Liver (tissue), 9 donors: Measurements from ENCODE around the gene GGT6. TPM values are rescaled to one million over a fixed set of nuclear protein-coding genes. Genes with fewer than 3 reads are reported as not detected.
A peak's percentile ranks its signal among the peaks of the same experiment; 100 is the strongest.

ENCODE experiments used
- DNase-seq: peaks from one replicate; pipeline ENCODE4 v3.0.0-alpha.2; 2017; ENCODE audit warnings: low spot score
- H3K27ac ChIP-seq, 2 donors: one replicate each; pipeline ENCODE4 v1.7.0; 2013; ENCODE audit warnings: inconsistent platforms in 2 of 2, low read length in 2 of 2, control low read depth in 1 of 2, low read depth in 1 of 2, mild to moderate bottlenecking in 1 of 2
- H3K27me3 ChIP-seq, 4 donors: one replicate each; pipeline versions ENCODE4 v1.6.1 to v1.7.0; 2013; ENCODE audit warnings: low read length in 3 of 4, inconsistent platforms in 1 of 4, mild to moderate bottlenecking in 1 of 4, moderate library complexity in 1 of 4; ENCODE audit not compliant: control insufficient read depth in 4 of 4, insufficient read depth in 4 of 4
- H3K36me3 ChIP-seq, 4 donors: one replicate each; pipeline versions ENCODE4 v1.6.1 to v1.7.0; 2013; ENCODE audit warnings: low read length in 3 of 4, mild to moderate bottlenecking in 3 of 4, low read depth in 1 of 4, moderate library complexity in 1 of 4; ENCODE audit not compliant: control insufficient read depth in 4 of 4, insufficient read depth in 3 of 4
- H3K4me1 ChIP-seq, 4 donors: one replicate each; pipeline versions ENCODE4 v1.6.1 to v1.7.0; 2013; ENCODE audit warnings: low read length in 3 of 4, mild to moderate bottlenecking in 3 of 4, moderate library complexity in 1 of 4; ENCODE audit not compliant: control insufficient read depth in 4 of 4, insufficient read depth in 4 of 4
- H3K4me3 ChIP-seq, 3 donors: one replicate each; pipeline versions ENCODE4 v1.6.1 to v1.7.0; 2013; ENCODE audit warnings: low read length in 3 of 3, control low read depth in 1 of 3, low read depth in 1 of 3, mild to moderate bottlenecking in 1 of 3
- H3K9ac ChIP-seq, 2 donors: one replicate each; pipeline ENCODE4 v1.7.0; 2013; ENCODE audit warnings: low read length in 2 of 2, mild to moderate bottlenecking in 2 of 2, moderate library complexity in 2 of 2, control low read depth in 1 of 2, low read depth in 1 of 2
- H3K9me3 ChIP-seq, 4 donors: one replicate each; pipeline versions ENCODE4 v1.6.1 to v1.7.0; 2013; ENCODE audit warnings: low read length in 3 of 4; ENCODE audit not compliant: control insufficient read depth in 4 of 4
- ATF3 ChIP-seq: IDR thresholded peaks from 2 replicates; pipeline ENCODE4 v1.6.1; 2016; ENCODE audit warnings: antibody characterized with exemption
- FOXA1 ChIP-seq: IDR thresholded peaks from 2 replicates; pipeline ENCODE4 v1.6.1; 2016; ENCODE audit warnings: antibody characterized with exemption
- FOXA2 ChIP-seq: IDR thresholded peaks from 2 replicates; pipeline ENCODE4 v1.6.1; 2016; ENCODE audit warnings: antibody characterized with exemption
- GABPA ChIP-seq, 2 donors: IDR thresholded peaks in 1 of 2; conservative IDR thresholded peaks in 1 of 2; 2 replicates each; pipeline ENCODE4 v1.6.1; 2016; ENCODE audit warnings: antibody characterized with exemption in 2 of 2, mild to moderate bottlenecking in 1 of 2, moderate library complexity in 1 of 2
- HNF4G ChIP-seq: IDR thresholded peaks from 2 replicates; pipeline ENCODE4 v1.6.1; 2016; ENCODE audit warnings: antibody characterized with exemption
- NR2F2 ChIP-seq: IDR thresholded peaks from 2 replicates; pipeline ENCODE4 v1.6.1; 2016; ENCODE audit warnings: antibody characterized with exemption
- RAD21 ChIP-seq, 2 donors: IDR thresholded peaks; 2 replicates each; pipeline ENCODE4 v1.6.1; 2016; ENCODE audit warnings: antibody characterized with exemption in 2 of 2, mild to moderate bottlenecking in 2 of 2
- RXRA ChIP-seq, 2 donors: IDR thresholded peaks; 2 replicates each; pipeline ENCODE4 v1.6.1; 2017 to 2018; ENCODE audit warnings: antibody characterized with exemption in 2 of 2, mild to moderate bottlenecking in 1 of 2
- SP1 ChIP-seq: IDR thresholded peaks from 2 replicates; pipeline ENCODE4 v1.6.1; 2018; ENCODE audit warnings: antibody characterized with exemption, mild to moderate bottlenecking
- TAF1 ChIP-seq: conservative IDR thresholded peaks from 2 replicates; pipeline ENCODE4 v1.6.1; 2016; ENCODE audit warnings: antibody characterized with exemption, mild to moderate bottlenecking
- YY1 ChIP-seq: IDR thresholded peaks from 2 replicates; pipeline ENCODE4 v1.6.1; 2016; ENCODE audit warnings: antibody characterized with exemption, mild to moderate bottlenecking
- WGBS: extraction: QIAGEN DNeasy Blood & Tissue Kit; methylation state at CpG from one replicate; pipeline ENCODE4 v1.1.7; 2013; 5-methylcytosine and 5-hydroxymethylcytosine counted together
- polyA plus RNA-seq, 2 donors: library from polyadenylated mRNA; stranded (reverse) in 1 of 2; unstranded in 1 of 2; fragments of 200-250 nt in 1 of 2; fragments of >200 nt in 1 of 2; fragmentation: Nextera tagmentation in 1 of 2; extraction: Ambion mirVana in 1 of 2; gene quantifications; one replicate each; pipeline versions ENCODE4 v1.2.1 to v1.2.3, GENCODE V29; 2013 to 2015
- total RNA-seq, 2 donors: library from RNA; depleted of rRNA; stranded (reverse); fragments of >200 nt; gene quantifications; one replicate each; pipeline ENCODE4 v1.2.3, GENCODE V29; 2014
- TF ChIP-seq, protein P1 (sequence below): IDR thresholded peaks from 2 replicates; pipeline ENCODE4 v1.6.1; 2016; ENCODE audit warnings: antibody characterized with exemption
- TF ChIP-seq, protein P2 (sequence below): IDR thresholded peaks from 2 replicates; pipeline ENCODE4 v1.6.1; 2016; ENCODE audit warnings: antibody characterized with exemption, mild to moderate bottlenecking
- TF ChIP-seq, protein P3 (sequence below): IDR thresholded peaks from 2 replicates; pipeline ENCODE4 v1.6.1; 2016; ENCODE audit warnings: antibody characterized with exemption
- donor health status: healthy.
- donor health status: healthy.
- donor health status: healthy.
- donor health status: healthy.
- donor health status: healthy.

The GGT6 gene
- total and polyA plus RNA-seq, 4 donors: 0.19 to 1.1 (median 0.53) TPM

DNA sequence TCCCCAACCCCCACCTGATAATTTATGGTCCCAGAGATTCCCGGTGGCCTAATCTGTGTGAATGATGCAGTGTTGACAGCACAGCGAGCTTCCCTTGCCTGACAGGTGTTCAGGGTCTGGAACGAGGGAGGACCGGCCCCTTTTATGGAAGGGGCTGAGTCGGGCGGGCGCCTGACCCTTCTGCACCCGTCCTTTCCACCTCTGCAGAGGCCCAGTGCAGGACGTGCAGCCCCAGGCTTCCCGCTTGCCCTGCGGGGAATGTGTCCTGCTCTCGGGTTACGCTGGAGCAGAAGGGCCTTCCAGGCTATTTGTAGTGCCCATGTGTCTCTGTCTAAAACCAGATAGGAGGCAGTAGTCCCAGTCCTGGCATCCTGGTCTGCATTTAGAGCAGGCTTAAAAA is 40.2 kb upstream of the GGT6 start:
- H3K9ac ChIP-seq: no peak overlapping the region
- TF ChIP-seq RXRA (IDR thresholded peaks at IDR 0.05) (no peak), RAD21 (IDR thresholded peaks at IDR 0.05) (no peak), GABPA (IDR thresholded peaks at IDR 0.05 in 1 of 2, conservative IDR thresholded peaks at IDR 0.05 in 1 of 2) (no peak)
- TF ChIP-seq, protein P1, sequence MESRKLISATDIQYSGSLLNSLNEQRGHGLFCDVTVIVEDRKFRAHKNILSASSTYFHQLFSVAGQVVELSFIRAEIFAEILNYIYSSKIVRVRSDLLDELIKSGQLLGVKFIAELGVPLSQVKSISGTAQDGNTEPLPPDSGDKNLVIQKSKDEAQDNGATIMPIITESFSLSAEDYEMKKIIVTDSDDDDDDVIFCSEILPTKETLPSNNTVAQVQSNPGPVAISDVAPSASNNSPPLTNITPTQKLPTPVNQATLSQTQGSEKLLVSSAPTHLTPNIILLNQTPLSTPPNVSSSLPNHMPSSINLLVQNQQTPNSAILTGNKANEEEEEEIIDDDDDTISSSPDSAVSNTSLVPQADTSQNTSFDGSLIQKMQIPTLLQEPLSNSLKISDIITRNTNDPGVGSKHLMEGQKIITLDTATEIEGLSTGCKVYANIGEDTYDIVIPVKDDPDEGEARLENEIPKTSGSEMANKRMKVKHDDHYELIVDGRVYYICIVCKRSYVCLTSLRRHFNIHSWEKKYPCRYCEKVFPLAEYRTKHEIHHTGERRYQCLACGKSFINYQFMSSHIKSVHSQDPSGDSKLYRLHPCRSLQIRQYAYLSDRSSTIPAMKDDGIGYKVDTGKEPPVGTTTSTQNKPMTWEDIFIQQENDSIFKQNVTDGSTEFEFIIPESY: no peak
- H3K4me3 ChIP-seq: no peak overlapping the region
- no peaks in the 10 kb centered on the region for H3K9me3 ChIP-seq
- H3K36me3 ChIP-seq: no peaks in the 10 kb centered on the region
- no peak overlapping the region for H3K27ac ChIP-seq
- WGBS: 52% methylated on average over 13 of the region's 13 CpGs
- DNase-seq: no peak
- H3K27me3 ChIP-seq: no peaks in the 10 kb centered on the region
- no peaks in the 10 kb centered on the region for H3K4me1 ChIP-seq

- H3K4me1 ChIP-seq: no peaks in the 10 kb centered on the region
- TF ChIP-seq NR2F2 (peak; percentile 41), FOXA2 (no peak)
- no peaks in the 10 kb centered on the region for H3K36me3 ChIP-seq
- no peaks in the 10 kb centered on the region for H3K27me3 ChIP-seq
- no peak overlapping the region for H3K4me3 ChIP-seq
- no peak for DNase-seq
- WGBS: 43% methylated on average over 25 of the region's 25 CpGs
- no peak overlapping the region for H3K9ac ChIP-seq
- peak overlapping the region in 1 of 2 donors; percentile 35 for H3K27ac ChIP-seq
- H3K9me3 ChIP-seq: no peaks in the 10 kb centered on the region
These were observed 39.3 kb upstream of the GGT6 start for GRCh38 chr17:4599505-4600281.

GRCh38 chr17:4598776-4599504 is 38.6 kb upstream of the GGT6 start:
- TF ChIP-seq GABPA (IDR thresholded peaks at IDR 0.05 in 1 of 2, conservative IDR thresholded peaks at IDR 0.05 in 1 of 2) (no peak), FOXA2 (no peak), RXRA (IDR thresholded peaks at IDR 0.05) (no peak), YY1 (no peak), HNF4G (no peak), ATF3 (no peak)
- Histone ChIP-seq H3K36me3 (no peaks in the 10 kb centered on the region), H3K9me3 (no peaks in the 10 kb centered on the region), H3K27me3 (no peaks in the 10 kb centered on the region), H3K27ac (peak overlapping the region in 1 of 2 donors; percentile 35), H3K4me3 (no peak overlapping the region), H3K9ac (no peak overlapping the region), H3K4me1 (no peaks in the 10 kb centered on the region)
- 66% methylated on average over 20 of the region's 20 CpGs for WGBS
- DNase-seq: no peak

DNA sequence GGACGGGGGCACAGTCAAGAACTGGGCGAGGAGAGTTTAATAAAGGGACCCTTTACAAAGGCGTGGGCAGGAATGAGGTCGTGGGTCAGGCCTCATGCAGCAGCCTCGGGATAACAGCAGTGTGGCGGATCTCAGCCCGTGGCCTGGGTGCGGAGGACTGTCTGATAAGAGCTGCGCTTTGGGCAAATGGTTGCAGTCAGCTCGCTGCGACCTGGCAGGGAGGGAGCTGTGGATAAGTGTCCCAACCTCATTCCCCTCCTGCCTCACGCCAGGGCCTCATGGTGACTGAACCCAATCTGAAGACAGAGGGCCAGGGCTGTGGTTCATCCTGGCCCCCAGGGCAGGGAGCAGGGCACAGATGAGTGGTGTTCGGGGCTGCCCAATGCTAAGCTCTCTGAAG is 37.6 kb upstream of the GGT6 start:
- Histone ChIP-seq H3K9ac (no peak overlapping the region), H3K4me1 (no peaks in the 10 kb centered on the region), H3K27me3 (no peaks in the 10 kb centered on the region), H3K4me3 (no peak overlapping the region), H3K9me3 (no peaks in the 10 kb centered on the region), H3K27ac (no peak overlapping the region), H3K36me3 (no peaks in the 10 kb centered on the region)
- no peak for DNase-seq
- 69% methylated on average over 13 of the region's 13 CpGs for WGBS
- TF ChIP-seq, protein P2, sequence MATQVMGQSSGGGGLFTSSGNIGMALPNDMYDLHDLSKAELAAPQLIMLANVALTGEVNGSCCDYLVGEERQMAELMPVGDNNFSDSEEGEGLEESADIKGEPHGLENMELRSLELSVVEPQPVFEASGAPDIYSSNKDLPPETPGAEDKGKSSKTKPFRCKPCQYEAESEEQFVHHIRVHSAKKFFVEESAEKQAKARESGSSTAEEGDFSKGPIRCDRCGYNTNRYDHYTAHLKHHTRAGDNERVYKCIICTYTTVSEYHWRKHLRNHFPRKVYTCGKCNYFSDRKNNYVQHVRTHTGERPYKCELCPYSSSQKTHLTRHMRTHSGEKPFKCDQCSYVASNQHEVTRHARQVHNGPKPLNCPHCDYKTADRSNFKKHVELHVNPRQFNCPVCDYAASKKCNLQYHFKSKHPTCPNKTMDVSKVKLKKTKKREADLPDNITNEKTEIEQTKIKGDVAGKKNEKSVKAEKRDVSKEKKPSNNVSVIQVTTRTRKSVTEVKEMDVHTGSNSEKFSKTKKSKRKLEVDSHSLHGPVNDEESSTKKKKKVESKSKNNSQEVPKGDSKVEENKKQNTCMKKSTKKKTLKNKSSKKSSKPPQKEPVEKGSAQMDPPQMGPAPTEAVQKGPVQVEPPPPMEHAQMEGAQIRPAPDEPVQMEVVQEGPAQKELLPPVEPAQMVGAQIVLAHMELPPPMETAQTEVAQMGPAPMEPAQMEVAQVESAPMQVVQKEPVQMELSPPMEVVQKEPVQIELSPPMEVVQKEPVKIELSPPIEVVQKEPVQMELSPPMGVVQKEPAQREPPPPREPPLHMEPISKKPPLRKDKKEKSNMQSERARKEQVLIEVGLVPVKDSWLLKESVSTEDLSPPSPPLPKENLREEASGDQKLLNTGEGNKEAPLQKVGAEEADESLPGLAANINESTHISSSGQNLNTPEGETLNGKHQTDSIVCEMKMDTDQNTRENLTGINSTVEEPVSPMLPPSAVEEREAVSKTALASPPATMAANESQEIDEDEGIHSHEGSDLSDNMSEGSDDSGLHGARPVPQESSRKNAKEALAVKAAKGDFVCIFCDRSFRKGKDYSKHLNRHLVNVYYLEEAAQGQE: no peak
- TF ChIP-seq, protein P1: no peak
- TF ChIP-seq YY1 (no peak), SP1 (no peak), TAF1 (no peak), FOXA1 (no peak)
- TF ChIP-seq, protein P3, sequence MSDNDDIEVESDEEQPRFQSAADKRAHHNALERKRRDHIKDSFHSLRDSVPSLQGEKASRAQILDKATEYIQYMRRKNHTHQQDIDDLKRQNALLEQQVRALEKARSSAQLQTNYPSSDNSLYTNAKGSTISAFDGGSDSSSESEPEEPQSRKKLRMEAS: no peak
